Right cardiac atrium (tissue), 5 donors: ENCODE results near the gene CACNG4. TPM values are rescaled to one million over a fixed set of nuclear protein-coding genes. Genes with fewer than 3 reads are reported as not detected.

Experiments used
- ATAC-seq, 2 donors: fragments of 200-7000 bp; cut with Tn5 transposase; one replicate each; pipeline versions ENCODE4 v1.8.0 to v1.9.1; 2020; ENCODE audit warnings: moderate library complexity in 2 of 2, mild to moderate bottlenecking in 1 of 2
- DNase-seq, 3 donors: peaks; one replicate each; pipeline ENCODE4 v3.0.0-alpha.2; 2020
- H3K27ac ChIP-seq: one replicate; pipeline ENCODE4 v1.5.1; 2013; ENCODE audit warnings: mild to moderate bottlenecking, low read length, control low read depth, moderate library complexity
- H3K27me3 ChIP-seq: one replicate; pipeline ENCODE4 v1.6.1; 2013; ENCODE audit not compliant: control insufficient read depth, insufficient read depth
- H3K4me1 ChIP-seq: one replicate; pipeline ENCODE4 v1.6.1; 2013; ENCODE audit warnings: low read length; ENCODE audit not compliant: control insufficient read depth, insufficient read depth
- H3K4me3 ChIP-seq: one replicate; pipeline ENCODE4 v1.5.1; 2013; ENCODE audit warnings: low read length, control low read depth
- H3K9me3 ChIP-seq: one replicate; pipeline ENCODE4 v1.6.1; 2013; ENCODE audit warnings: low read length; ENCODE audit not compliant: control insufficient read depth
- WGBS: extraction: QIAGEN DNeasy Blood & Tissue Kit; methylation state at CpG from one replicate; pipeline ENCODE4 v1.1.7; 2013; 5-methylcytosine and 5-hydroxymethylcytosine counted together
- intact Hi-C, 4 donors: fragments of 100-400 bp; cut with DNase I; formaldehyde crosslinking; loops; one replicate each; pipeline versions ENCODE4 v1.11.0 to v1.14.0; 2022 to 2023
- polyA plus RNA-seq: library from polyadenylated mRNA; stranded (reverse); fragments of 200-250 nt; gene quantifications from one replicate; pipeline ENCODE4 v1.2.3, GENCODE V29; 2013
- total RNA-seq, 4 donors: library from RNA; stranded (reverse); fragmentation: NEBNext Ultra II Directional; extraction: Animal tissue kit (Norgen Biotek cat#: 25700); gene quantifications; one replicate each; pipeline ENCODE4 v1.2.1, GENCODE V29; 2021
- donor health status: healthy with polysubstance abuse.
- donor health status: DM: no; HTN: yes; CAD: no.
- donor health status: DM: no; HTN: no; CAD: no.
- donor health status: DM: no; HTN: yes; CAD: no; lungs with severe emphysema.
- donor health status: DM: yes; HTN: yes; CAD: no.

CACNG4 gene
- total and polyA plus RNA-seq, 5 donors: 0.09 to 0.16 (median 0.14) TPM; not detected in 2

DNA sequence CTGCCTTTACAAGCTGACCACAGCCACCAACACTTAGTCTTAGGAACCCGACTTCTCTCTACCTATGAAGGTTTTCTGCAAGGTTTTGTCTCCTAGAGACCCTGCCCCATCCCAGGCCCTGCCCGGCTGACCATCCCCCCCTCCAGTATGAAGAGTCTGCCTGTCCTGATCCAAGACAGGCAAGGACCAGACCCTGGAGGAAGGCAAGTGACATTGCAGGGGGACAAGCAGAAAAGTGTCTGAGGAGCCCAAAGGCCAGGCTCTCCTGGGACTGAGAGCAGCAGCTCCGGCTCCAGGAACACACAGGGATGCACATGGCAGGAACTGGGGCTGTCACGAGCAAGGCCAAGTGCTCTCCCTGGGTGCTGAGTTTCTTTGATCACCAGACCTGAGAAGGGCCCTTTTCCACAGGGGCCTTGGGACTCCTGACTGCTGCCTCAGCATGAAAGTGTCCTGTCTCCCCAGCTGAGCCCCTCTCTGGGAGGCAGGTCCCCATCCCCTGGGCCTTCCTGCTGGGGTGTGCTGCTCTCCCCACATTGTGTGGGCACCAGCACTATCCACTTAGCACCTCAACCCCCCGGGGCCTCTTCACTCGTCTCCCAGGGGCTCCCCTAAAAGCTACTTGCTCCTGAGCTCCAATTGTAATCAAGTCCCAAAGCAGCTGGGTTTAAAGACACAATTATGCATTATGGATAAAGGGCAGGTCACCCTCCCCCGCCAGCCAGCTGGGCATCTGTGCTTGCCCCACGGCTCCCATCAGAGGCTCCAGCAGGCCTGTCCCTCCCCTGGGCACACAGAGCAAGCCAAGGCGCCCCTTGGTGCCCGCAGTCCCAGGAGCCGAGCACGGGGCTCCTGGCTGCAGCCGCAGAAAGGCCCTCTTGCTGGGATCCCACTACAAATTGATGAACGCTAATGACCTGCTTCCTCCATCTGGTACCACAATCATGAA is 11.6 kb upstream of the CACNG4 start:
- no peak for ATAC-seq
- H3K27ac ChIP-seq: no peak overlapping the region
- WGBS: 81% methylated on average over 14 of the region's 14 CpGs

DNA sequence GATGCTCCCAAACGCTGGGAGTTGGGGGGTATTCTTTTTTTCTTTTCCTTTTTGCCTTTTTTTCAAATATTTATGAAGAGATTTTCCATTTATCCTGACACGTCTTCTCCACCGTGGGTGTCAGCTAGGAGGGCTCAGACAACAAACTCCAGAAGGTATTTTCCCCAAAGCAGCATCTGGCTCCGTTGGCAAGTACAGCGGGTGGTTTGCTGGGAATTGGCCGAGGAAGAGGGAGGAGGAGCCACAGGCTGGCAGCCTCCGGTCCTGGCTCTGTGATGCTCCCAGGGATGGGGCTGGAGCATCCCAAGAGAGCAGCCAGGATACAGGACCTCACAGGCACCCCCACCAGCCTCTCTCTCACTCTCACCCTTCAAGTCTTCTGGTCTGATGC is 10.9 kb upstream of the CACNG4 start:
- Histone ChIP-seq H3K4me3 (no peak overlapping the region), H3K4me1 (no peaks in the 10 kb centered on the region), H3K27ac (no peak overlapping the region), H3K27me3 (no peaks in the 10 kb centered on the region), H3K9me3 (no peaks in the 10 kb centered on the region)
- no peak for DNase-seq
- WGBS: 36% methylated on average over 7 of the region's 7 CpGs
- intact Hi-C loops: no loop called here
- peak in 1 of 2 donors; percentile 22 for ATAC-seq

More for the DNA sequence above, 11.6 kb upstream of the CACNG4 start:
- Histone ChIP-seq H3K27me3 (no peaks in the 10 kb centered on the region), H3K4me1 (no peaks in the 10 kb centered on the region), H3K9me3 (no peaks in the 10 kb centered on the region), H3K4me3 (no peak overlapping the region)
- intact Hi-C loops: no loop called here
- no peak for DNase-seq

- Histone ChIP-seq H3K27me3 (no peaks in the 10 kb centered on the region), H3K4me3 (no peak overlapping the region), H3K9me3 (no peaks in the 10 kb centered on the region), H3K4me1 (no peaks in the 10 kb centered on the region), H3K27ac (no peak overlapping the region)
- 88% methylated on average over 3 of the region's 3 CpGs for WGBS
- DNase-seq: no peak
- intact Hi-C loops: no loop called here
- ATAC-seq: no peak
Observed at GRCh38 chr17:66954632-66955031, 9.9 kb upstream of the CACNG4 start.

GRCh38 chr17:66955821-66956220 is 8.7 kb upstream of the CACNG4 start:
- intact Hi-C loops: no loop called here
- Histone ChIP-seq H3K4me1 (no peaks in the 10 kb centered on the region), H3K27ac (no peak overlapping the region), H3K27me3 (no peaks in the 10 kb centered on the region), H3K4me3 (no peak overlapping the region), H3K9me3 (no peaks in the 10 kb centered on the region)
- no peak for DNase-seq
- 89% methylated on average over 5 of the region's 5 CpGs for WGBS
- no peak for ATAC-seq

- H3K27me3 ChIP-seq: no peaks in the 10 kb centered on the region
- no peak overlapping the region for H3K4me3 ChIP-seq
- intact Hi-C loops: no loop called here
- no peak for DNase-seq
- WGBS: 91% methylated on average over 6 of the region's 6 CpGs
- H3K4me1 ChIP-seq: no peaks in the 10 kb centered on the region
- no peak overlapping the region for H3K27ac ChIP-seq
- ATAC-seq: no peak
- no peaks in the 10 kb centered on the region for H3K9me3 ChIP-seq
Observed at GRCh38 chr17:66956941-66957340, 7.6 kb upstream of the CACNG4 start.

- no peaks in the 10 kb centered on the region for H3K9me3 ChIP-seq
- no peaks in the 10 kb centered on the region for H3K4me1 ChIP-seq
- 80% methylated on average over 8 of the region's 8 CpGs for WGBS
- intact Hi-C loops: no loop called here
- ATAC-seq (no peak), DNase-seq (no peak)
- no peak overlapping the region for H3K27ac ChIP-seq
- no peaks in the 10 kb centered on the region for H3K27me3 ChIP-seq
- no peak overlapping the region for H3K4me3 ChIP-seq
Observed at GRCh38 chr17:66957343-66957742, 7.2 kb upstream of the CACNG4 start.

DNA sequence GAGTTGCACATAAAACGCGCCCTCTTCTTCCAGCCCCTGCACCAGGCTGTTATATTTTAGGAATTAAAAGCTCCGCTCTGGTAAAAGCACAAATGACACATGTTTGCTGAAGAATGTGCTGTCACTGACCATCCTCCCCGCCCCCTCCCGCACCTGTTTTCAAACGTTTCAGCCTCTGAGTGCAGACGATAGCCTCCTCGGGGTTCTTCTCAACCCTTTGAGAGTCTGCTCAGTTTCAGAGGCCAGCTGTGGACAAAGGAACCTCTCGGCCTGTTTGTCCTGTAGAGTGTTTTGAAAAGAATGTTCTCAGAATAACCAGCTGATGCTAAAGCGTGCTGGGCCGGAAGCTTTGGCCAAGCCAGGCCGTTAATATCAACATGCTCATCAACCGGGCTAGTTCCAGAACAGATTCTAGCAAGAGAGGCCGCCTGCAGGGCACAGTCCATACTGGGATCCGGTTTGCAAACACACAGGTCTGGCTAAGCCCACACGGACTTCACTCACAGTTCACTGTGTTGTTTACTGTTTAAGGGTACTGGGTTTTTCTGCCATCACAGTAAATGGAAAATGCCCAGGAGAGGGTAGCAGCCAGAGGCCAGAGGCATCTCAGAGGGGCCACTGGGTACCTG is 6.4 kb upstream of the CACNG4 start:
- intact Hi-C loops: no loop called here
- no peak for DNase-seq
- no peak overlapping the region for H3K4me3 ChIP-seq
- H3K27ac ChIP-seq: no peak overlapping the region
- 44% methylated on average over 16 of the region's 16 CpGs for WGBS
- H3K9me3 ChIP-seq: no peaks in the 10 kb centered on the region
- no peaks in the 10 kb centered on the region for H3K4me1 ChIP-seq
- ATAC-seq: no peak
- no peaks in the 10 kb centered on the region for H3K27me3 ChIP-seq

DNA sequence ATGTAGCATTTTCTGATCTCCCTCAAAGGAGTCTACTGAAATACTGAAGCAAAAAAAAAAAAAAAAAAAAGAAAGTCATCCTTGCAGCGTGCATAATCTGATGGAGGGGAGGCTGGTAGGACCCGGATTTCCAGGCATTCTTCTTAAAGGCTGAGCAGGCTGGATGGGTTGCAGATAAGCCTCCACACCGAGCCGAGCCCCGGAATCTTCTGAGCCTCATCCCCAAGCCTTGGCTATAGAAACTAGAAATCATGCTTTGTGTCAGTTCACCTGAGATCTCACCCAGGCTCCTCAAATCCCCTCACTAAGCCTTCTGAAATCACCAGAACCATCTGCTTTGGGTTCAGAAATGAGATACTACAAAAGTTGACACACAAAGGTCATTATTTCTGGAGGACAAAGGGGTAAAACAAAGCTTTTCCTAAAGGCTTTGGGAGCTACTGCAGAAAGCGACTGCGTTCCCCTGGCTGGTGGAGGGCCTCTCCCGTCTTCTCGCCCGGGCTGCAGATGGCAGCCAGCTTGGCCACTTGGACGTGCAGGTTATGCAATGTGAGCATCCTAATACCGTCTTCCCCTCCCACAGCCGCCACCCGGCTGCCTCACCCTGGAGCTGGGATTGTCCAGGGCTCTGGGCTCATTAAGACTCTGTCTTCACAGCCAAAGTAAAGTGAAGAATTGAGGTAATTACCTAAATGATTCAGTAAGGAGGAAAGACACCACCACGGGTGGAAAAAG is 4.7 kb upstream of the CACNG4 start:
- WGBS: 79% methylated on average over 15 of the region's 15 CpGs
- DNase-seq (no peak), ATAC-seq (no peak)
- Histone ChIP-seq H3K9me3 (no peaks in the 10 kb centered on the region), H3K4me3 (no peak overlapping the region), H3K4me1 (peaks cover under 1% of the 10 kb centered on the region), H3K27ac (no peak overlapping the region), H3K27me3 (no peaks in the 10 kb centered on the region)
- intact Hi-C loops: no loop called here

GRCh38 chr17:66960613-66961012 is 3.9 kb upstream of the CACNG4 start:
- H3K27me3 ChIP-seq: no peaks in the 10 kb centered on the region
- ATAC-seq (no peak), DNase-seq (no peak)
- no peak overlapping the region for H3K27ac ChIP-seq
- peaks cover 1% of the 10 kb centered on the region for H3K4me1 ChIP-seq
- intact Hi-C loops: no loop called here
- no peak overlapping the region for H3K4me3 ChIP-seq
- no peaks in the 10 kb centered on the region for H3K9me3 ChIP-seq
- WGBS: 59% methylated on average over 8 of the region's 8 CpGs

- Histone ChIP-seq H3K9me3 (no peaks in the 10 kb centered on the region), H3K4me1 (peaks cover 1% of the 10 kb centered on the region), H3K27me3 (no peaks in the 10 kb centered on the region), H3K4me3 (no peak overlapping the region), H3K27ac (no peak overlapping the region)
- ATAC-seq: no peak
- no peak for DNase-seq
- intact Hi-C loops: no loop called here
- WGBS: 26% methylated on average over 8 of the region's 8 CpGs
Observed at GRCh38 chr17:66963521-66963908, 992 bp upstream of the CACNG4 start.
